Inflammatory macrophage (primary cell): ENCODE data around the gene ADD3.
A peak's percentile ranks its signal among the peaks of the same experiment; 100 is the strongest.
"Not testable (repeated sequence)": the region's sequence is repeated elsewhere in the genome, so short reads cannot be mapped to it uniquely, and the experiment has no call there.

Source experiments
- DNase-seq, 2 donors: peaks; one replicate each; pipeline ENCODE4 v3.0.0-alpha.2; 2020 to 2022

Gene ADD3

DNA sequence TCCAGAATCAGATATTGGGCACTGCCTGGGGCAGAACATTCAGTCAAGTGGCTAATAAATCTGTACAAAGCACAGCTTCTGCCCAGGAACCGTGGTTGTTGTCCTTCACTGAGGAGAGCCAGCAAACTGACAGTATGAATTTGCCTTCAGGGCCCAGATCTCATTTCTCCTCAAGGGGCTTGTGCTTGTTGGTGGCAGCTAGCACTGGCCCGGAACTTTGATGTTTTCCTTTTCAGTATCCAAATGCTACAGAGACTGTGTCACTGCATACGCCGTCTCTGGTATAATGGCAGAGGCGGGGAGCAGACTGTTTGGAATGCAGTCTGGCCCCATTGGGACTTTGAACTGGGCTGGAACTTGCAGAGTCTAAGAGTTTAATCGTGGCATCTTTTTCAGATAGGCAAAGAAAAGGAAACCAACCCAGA lies 30.4 kb upstream of the ADD3 start:
- no peak for DNase-seq

- DNase-seq = peak; percentile 70 to 75
Observed at GRCh38 chr10:109978481-109978880, 29.3 kb upstream of the ADD3 start.

DNA sequence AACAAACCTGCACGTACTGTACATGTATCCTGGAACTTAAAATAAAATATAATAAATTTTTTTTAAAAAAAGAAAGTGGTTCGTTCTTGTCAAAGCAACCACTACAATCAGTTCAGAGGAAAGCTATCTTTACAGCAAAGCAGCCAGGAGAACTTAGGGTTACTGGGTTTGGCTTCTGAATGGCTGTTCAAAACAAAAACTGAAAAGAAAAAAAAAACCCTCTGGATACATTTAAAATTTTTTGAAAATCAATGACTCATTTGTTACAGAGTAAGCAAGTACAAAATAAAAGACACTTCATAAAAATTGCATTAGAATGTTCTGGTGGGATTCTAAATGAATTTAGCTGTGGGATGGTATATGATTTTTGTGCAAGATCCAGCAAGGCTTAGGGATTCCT lies 28.6 kb upstream of the ADD3 start:
- no peak for DNase-seq

- DNase-seq = no peak
Observed at GRCh38 chr10:109981650-109982049, 26.1 kb upstream of the ADD3 start.

GRCh38 chr10:109982123-109982522 lies 25.7 kb upstream of the ADD3 start:
- DNase-seq = no peak

- no peak for DNase-seq
Observed at GRCh38 chr10:109982812-109983211, 25.0 kb upstream of the ADD3 start.

DNA sequence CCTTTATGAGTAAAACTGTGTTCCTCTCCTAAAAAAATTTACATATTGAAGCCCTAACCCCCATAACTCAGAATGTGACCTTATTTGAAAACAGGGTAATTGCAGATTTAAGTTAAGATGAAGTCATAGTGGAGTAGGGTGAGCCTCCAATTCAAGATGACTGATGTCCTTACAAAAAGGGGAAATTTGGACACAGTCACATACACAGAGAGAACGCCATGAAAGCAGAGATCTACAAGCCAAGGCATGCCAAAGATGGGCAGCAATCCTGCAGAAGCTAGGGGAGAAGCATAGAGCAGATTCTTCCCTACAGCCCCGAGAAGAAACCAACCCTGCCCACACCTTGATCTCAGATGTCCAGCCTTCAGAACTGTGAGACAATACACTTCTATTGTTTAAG lies 23.8 kb upstream of the ADD3 start:
- DNase-seq = no peak

DNA sequence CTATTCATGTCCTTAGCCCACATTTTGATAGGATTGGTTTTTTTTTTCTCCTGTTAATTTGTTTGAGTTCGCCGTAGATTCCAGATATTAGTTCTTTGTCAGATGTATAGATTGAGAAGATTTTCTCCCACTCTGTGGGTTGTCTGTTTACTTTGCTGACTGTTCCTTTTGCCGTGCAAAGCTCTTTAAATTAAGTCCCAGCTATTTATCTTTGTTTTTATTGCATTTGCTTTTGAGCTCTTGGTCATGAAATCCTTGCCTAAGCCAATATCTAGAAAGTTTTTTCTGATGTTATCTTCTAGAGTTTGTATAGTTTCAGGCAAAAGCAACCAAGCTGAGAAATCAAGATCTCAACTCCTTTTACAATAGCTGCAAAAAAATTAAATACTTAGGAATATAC lies 22.0 kb upstream of the ADD3 start:
- DNase-seq = not testable (repeated sequence)

DNA sequence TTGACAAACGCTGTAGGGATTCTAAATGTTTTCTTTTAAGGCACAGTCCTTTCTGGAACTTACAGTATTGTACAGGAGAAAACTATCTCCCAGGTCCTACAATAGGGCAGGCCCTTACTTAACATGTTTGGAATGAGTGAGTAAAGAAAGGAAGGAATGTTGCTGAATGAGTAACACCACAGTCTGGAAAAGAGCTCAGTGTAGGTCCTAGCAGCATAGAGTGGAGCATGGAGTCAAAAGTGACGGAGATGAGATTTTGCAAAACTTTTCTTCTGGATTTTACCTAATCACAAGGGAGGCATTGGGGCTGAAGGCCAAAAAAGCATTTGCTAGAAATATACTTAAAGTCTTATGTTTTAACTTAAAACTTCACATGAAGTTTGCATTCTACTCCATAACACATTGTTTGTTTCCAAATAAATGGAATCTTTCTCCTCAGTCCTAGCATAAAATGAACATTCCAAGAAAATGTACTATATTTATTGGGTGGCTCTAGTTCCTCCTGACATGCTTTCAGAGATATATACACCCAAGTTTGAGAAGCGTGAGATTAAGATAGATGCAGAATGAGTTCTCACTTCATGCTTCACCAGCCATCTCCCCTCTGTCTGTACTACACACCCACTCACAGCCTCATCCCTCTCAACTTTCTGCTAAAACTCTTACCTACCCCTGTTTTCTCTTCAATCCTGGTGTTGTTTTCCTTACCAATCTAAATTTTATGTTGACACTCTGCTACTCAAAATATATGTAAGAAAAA lies 20.2 kb upstream of the ADD3 start:
- no peak for DNase-seq

DNA sequence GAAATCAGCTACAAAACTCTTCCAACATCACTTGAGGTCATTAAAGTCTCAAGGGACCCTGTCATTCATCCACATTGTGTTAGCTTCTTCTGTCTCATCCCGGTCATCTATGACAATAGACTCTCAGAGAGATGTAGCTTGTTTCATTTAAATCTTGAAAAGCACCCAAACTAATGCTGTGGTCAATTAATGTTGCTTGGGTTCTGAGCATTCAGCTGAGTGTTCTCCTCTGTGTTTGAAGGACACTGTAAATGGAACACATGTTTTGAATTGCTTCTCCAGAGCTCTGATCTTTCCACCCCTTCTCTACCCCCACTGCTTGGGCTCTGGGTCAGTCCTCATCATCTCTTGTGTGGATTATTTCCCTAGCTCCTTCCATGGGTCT lies 19.6 kb upstream of the ADD3 start:
- no peak for DNase-seq

DNA sequence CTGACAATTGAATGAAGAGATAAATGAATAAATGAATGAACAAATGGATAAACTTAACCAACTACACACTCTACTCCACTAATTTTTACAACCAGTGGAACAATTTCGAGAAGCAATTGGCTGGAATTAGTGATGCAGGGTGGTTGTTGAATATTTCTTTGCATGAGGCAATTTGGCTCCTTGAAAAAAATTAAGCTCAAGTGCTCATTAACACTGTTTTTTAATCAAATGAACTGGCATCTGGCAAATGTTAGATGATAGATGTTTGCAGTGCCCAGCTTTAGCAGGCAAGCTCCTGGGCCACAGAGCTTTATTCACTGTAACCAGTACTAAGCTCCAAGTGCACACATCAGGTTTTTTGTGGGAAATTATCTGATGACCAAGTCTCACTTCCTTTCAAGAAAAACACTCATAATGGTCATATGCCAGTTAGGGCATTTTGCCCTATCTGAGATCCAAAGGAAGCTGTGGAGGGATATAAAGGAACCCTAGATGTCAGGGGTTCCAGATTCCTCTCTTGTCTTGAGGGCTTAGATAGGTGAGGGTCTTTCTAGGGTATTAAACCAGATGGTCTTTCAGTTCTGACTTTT lies 16.4 kb upstream of the ADD3 start:
- peak in 1 of 2 donors; percentile 35 for DNase-seq

GRCh38 chr10:109992485-109992884 lies 15.3 kb upstream of the ADD3 start:
- no peak for DNase-seq

- peak; percentile 30 to 40 for DNase-seq
Observed at GRCh38 chr10:109993551-109994330, 14.0 kb upstream of the ADD3 start.

DNA sequence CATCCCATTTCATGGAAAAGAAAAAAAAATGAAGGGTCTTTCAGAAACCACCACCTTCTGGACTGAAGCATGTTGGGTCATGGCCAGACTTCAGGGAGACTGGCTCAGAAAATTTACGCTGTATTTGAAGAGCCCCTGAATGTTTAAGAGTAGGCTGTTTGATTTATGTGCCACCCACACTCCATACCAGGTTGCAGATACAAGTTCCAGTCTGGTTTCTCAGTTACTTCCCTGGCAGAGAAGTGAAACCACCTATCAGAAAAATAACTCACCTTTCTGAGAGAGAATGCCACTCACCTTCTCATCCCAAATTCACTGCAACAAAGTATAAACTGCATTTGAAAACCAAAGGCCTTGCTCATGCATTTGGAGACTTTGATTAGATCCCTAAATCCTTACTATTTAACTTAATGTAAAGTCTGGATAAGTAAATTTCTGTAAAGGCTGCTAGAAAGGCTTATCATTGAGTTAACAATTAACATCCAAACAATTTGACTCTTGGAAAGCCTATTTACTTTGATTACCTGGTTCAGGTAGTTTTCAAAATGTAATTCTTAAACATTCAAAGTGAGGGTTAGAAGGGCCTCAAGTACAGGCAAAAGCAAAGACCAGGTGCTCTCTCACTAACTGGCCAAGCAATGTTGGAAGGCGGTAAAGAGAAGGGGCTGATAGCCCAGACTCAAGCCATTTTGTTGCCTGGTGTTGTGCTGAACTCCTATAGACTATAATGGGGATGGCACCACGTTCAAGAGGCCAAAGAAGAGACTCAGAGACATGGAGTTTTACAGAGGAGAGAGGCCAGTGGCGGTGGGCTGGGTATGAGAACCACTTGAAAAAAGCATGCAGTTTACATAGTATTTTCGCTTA lies 12.8 kb upstream of the ADD3 start:
- DNase-seq = no peak

DNA sequence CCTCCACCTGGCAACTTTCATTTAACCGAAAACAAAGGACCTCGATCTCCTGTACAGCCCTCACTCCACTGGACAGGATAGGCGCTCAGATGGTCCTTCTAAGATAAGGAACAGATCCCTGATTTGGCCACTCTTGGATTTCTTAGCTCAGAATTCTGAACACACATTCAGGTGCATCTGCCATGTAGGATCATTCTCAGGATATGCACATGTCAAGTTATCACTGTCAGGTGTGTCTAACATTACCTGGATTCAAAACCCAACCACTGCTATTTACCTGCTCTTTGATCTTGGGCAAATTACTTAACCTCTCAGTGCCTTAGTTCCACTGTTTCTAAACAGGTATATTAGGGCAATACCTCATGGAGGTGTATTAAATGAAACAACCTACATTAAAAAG lies 12.2 kb upstream of the ADD3 start:
- DNase-seq = no peak

DNA sequence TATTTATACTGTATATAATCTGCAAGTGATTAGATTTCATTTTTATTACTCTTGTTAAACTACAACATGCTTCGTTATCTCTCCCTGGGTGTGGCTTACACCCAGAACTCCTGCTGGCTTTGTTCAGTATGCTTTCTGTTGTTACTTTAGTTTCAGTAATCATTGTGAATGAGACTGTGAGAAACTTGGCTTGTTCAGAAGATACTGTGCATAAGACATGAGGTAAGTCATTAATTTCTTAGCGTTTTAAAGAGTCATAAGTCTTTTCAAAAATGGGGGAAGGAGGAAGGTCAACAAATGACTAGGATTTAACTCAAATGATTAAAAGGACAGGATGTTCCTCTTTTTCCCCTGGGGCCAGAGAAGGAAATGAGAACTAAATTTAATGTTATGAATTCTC lies 11.6 kb upstream of the ADD3 start:
- DNase-seq = peak; percentile 25 to 70

DNA sequence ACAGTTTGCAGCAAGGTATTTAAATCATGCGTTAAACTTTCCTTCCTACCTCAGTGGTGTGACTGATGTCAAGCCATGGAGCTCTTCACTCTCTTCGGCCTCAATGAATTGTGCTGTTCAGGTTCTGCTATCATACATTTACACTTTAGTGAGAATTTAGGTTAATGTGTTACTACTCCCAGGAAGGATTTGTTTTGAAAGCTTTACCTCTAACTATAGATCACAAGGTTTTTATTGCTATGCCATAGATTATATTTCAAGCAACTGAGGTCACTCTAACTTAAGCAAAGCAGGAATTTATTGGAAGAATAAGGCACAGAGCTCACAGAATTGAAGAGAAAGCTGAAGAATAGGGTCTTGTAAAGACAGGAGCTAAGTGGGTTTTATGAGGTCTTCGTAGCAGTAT lies 11.0 kb upstream of the ADD3 start:
- no peak for DNase-seq

DNA sequence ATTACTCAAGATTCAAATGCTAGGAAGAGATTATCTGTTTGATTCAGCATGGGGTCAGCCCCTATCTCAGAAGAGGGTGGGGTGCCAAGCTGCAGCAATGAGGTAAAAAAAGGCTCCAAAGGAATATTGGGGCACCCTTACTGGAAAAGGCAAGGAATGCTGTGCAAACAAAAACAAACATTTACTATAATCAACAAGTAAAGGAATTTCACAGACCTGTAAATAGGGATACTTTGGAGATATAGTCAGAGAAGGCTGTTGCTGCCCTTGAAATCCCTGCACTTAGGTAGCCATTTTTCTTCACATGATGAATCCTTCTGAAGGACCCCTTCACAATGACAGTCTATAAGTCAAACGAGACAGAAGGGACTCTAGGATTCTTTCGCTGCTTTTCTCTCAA lies 10.6 kb upstream of the ADD3 start:
- no peak for DNase-seq

DNA sequence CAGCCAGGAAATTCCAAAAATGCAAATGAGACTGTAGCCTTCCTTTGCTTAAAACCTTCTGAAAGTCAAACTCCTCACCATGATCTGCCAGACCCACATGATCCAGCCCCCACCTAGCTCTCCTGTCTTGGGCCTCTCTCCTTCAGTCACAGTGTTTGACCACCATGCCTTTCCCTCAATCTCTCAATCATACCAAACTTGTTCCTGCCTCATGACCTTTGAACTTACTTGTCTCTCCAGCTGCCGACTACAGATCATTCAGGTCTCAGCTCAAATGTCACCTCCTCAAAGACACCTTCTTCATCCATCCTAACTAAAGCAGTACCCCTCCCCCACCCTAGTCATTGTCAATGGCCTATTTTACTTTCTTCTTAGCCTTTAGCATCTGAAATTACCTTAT lies 9.3 kb upstream of the ADD3 start:
- no peak for DNase-seq

GRCh38 chr10:110002801-110003523 lies 4.8 kb upstream of the ADD3 start:
- no peak for DNase-seq

- DNase-seq = no peak
Observed at GRCh38 chr10:110003524-110003885, 4.3 kb upstream of the ADD3 start.

DNA sequence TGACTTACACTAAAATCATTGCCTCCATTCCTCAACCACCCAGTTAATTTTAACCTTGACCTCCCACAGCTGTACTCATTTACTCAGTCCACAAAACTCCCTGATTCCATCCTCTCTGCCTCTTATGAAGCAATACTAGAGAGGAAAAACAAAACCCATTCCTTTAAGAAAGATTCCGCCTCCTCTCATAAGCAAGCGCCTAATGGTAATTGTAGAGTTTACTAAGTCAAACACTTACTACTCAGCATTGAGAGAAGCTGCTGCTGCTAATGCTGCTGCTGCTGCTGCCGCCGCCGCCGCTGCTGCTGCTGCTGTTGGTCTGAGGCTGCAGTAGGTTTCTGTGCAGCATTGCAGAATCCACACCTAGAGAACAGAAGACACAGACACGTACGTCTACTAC lies 2.1 kb upstream of the ADD3 start:
- no peak for DNase-seq
